ENCODE measurements around the gene ZBTB2.

GRCh38 chr6:151370509-151371078, 20.8 kb downstream of the ZBTB2 start:
- TF ChIP-seq, protein P1, sequence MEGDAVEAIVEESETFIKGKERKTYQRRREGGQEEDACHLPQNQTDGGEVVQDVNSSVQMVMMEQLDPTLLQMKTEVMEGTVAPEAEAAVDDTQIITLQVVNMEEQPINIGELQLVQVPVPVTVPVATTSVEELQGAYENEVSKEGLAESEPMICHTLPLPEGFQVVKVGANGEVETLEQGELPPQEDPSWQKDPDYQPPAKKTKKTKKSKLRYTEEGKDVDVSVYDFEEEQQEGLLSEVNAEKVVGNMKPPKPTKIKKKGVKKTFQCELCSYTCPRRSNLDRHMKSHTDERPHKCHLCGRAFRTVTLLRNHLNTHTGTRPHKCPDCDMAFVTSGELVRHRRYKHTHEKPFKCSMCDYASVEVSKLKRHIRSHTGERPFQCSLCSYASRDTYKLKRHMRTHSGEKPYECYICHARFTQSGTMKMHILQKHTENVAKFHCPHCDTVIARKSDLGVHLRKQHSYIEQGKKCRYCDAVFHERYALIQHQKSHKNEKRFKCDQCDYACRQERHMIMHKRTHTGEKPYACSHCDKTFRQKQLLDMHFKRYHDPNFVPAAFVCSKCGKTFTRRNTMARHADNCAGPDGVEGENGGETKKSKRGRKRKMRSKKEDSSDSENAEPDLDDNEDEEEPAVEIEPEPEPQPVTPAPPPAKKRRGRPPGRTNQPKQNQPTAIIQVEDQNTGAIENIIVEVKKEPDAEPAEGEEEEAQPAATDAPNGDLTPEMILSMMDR (IDR thresholded peaks at IDR 0.05), result no peak
- TF ChIP-seq POLR2A (IDR thresholded peaks at IDR 0.05), result no peak
